Measurements from ENCODE around the gene PON3.

The PON3 gene

GRCh38 chr7:95311389-95311788 lies 84.8 kb downstream of the PON3 start:
- no peaks in the 10 kb centered on the region for H3F3A ChIP-seq (ENCODE audit: low read depth)
- H3K4me1 ChIP-seq (ENCODE audit: insufficient read depth, low read length, poor library complexity, severe bottlenecking): no peaks in the 10 kb centered on the region
- no peaks in the 10 kb centered on the region for H3K27me3 ChIP-seq (ENCODE audit: insufficient read depth, low read length, poor library complexity, severe bottlenecking)
- no peak overlapping the region for H3K4me2 ChIP-seq (ENCODE audit: low read depth, low read length, poor library complexity, severe bottlenecking)
- H3K9ac ChIP-seq (ENCODE audit: low read depth, low read length, poor library complexity, severe bottlenecking): no peak overlapping the region
- H3K9me3 ChIP-seq (ENCODE audit: insufficient read depth, low read depth, low read length): no peaks in the 10 kb centered on the region
- H3K36me3 ChIP-seq (ENCODE audit: insufficient read depth, low read length): no peaks in the 10 kb centered on the region
- H3K9me2 ChIP-seq (replicated peaks; ENCODE audit: low read depth, low read length): no peaks in the 10 kb centered on the region
- H4K20me1 ChIP-seq (ENCODE audit: insufficient read depth, low read length, poor library complexity, severe bottlenecking): no peaks in the 10 kb centered on the region
- no peak for TF ChIP-seq EZH2phosphoT487 (IDR thresholded peaks at IDR 0.05; ENCODE audit: borderline replicate concordance)
- TF ChIP-seq CTCF (conservative IDR thresholded peaks at IDR 0.05; ENCODE audit: low read length): no peak
- no peaks in the 10 kb centered on the region for H3K79me2 ChIP-seq (ENCODE audit: insufficient read depth, low read length)
- H2AFZ ChIP-seq (ENCODE audit: low read length): no peak overlapping the region
- no peak overlapping the region for H3K4me3 ChIP-seq (ENCODE audit: low read length, poor library complexity, severe bottlenecking)

GRCh38 chr7:95309951-95310350 lies 86.2 kb downstream of the PON3 start:
- Histone ChIP-seq H3F3A (ENCODE audit: low read depth) (no peaks in the 10 kb centered on the region), H3K9me3 (ENCODE audit: insufficient read depth, low read depth, low read length) (no peaks in the 10 kb centered on the region), H3K9ac (ENCODE audit: low read depth, low read length, poor library complexity, severe bottlenecking) (no peak overlapping the region), H3K79me2 (ENCODE audit: insufficient read depth, low read length) (no peaks in the 10 kb centered on the region), H3K4me3 (ENCODE audit: low read length, poor library complexity, severe bottlenecking) (no peak overlapping the region), H2AFZ (ENCODE audit: low read length) (no peak overlapping the region), H3K4me2 (ENCODE audit: low read depth, low read length, poor library complexity, severe bottlenecking) (no peak overlapping the region), H4K20me1 (ENCODE audit: insufficient read depth, low read length, poor library complexity, severe bottlenecking) (no peaks in the 10 kb centered on the region), H3K4me1 (ENCODE audit: insufficient read depth, low read length, poor library complexity, severe bottlenecking) (no peaks in the 10 kb centered on the region), H3K27me3 (ENCODE audit: insufficient read depth, low read length, poor library complexity, severe bottlenecking) (no peaks in the 10 kb centered on the region), H3K9me2 (replicated peaks; ENCODE audit: low read depth, low read length) (no peaks in the 10 kb centered on the region), H3K36me3 (ENCODE audit: insufficient read depth, low read length) (no peaks in the 10 kb centered on the region)
- TF ChIP-seq EZH2phosphoT487 (IDR thresholded peaks at IDR 0.05; ENCODE audit: borderline replicate concordance) (no peak), CTCF (conservative IDR thresholded peaks at IDR 0.05; ENCODE audit: low read length) (no peak)

Measured in Loucy (cell line).